ENCODE data around the gene CCDC152. TPM values are rescaled to one million over a fixed set of nuclear protein-coding genes. Genes with fewer than 3 reads are reported as not detected.

Gene CCDC152
- total RNA-seq, 1 experiment from 2014 or later = 2.9 TPM

GRCh38 chr5:42760426-42760825, 3.8 kb downstream of the CCDC152 start:
- no peak for DNase-seq
- Histone ChIP-seq H3K27me3 (ENCODE audit: control insufficient read depth, insufficient read depth, low read length) (no peaks in the 10 kb centered on the region), H3K4me3 (ENCODE audit: insufficient read depth, low read depth, low read length) (no peak overlapping the region), H3K36me3 (replicated peaks; ENCODE audit: control insufficient read depth, insufficient read depth, low read length) (no peaks in the 10 kb centered on the region; the same call in 1 of the 2 replicates)

- H3K36me3 ChIP-seq (replicated peaks; ENCODE audit: control insufficient read depth, insufficient read depth, low read length) = no peaks in the 10 kb centered on the region; the same call in 1 of the 2 replicates
- H3K4me3 ChIP-seq (ENCODE audit: insufficient read depth, low read depth, low read length) = no peak overlapping the region
- no peak for DNase-seq
- no peaks in the 10 kb centered on the region for H3K27me3 ChIP-seq (ENCODE audit: control insufficient read depth, insufficient read depth, low read length)
Measured at GRCh38 chr5:42761791-42762190, 5.2 kb downstream of the CCDC152 start.

GRCh38 chr5:42767491-42768105, 11.0 kb downstream of the CCDC152 start:
- no peaks in the 10 kb centered on the region for H3K27me3 ChIP-seq (ENCODE audit: control insufficient read depth, insufficient read depth, low read length)
- H3K4me3 ChIP-seq (ENCODE audit: insufficient read depth, low read depth, low read length) = no peak overlapping the region
- peak; percentile 10 for DNase-seq
- H3K36me3 ChIP-seq (replicated peaks; ENCODE audit: control insufficient read depth, insufficient read depth, low read length) = no peaks in the 10 kb centered on the region

GRCh38 chr5:42768106-42768504, 11.5 kb downstream of the CCDC152 start:
- Histone ChIP-seq H3K27me3 (ENCODE audit: control insufficient read depth, insufficient read depth, low read length) (no peaks in the 10 kb centered on the region), H3K4me3 (ENCODE audit: insufficient read depth, low read depth, low read length) (no peak overlapping the region), H3K36me3 (replicated peaks; ENCODE audit: control insufficient read depth, insufficient read depth, low read length) (no peaks in the 10 kb centered on the region)
- no peak for DNase-seq

GRCh38 chr5:42770003-42770402, 13.4 kb downstream of the CCDC152 start:
- Histone ChIP-seq H3K4me3 (ENCODE audit: insufficient read depth, low read depth, low read length) (no peak overlapping the region), H3K36me3 (replicated peaks; ENCODE audit: control insufficient read depth, insufficient read depth, low read length) (no peaks in the 10 kb centered on the region), H3K27me3 (ENCODE audit: control insufficient read depth, insufficient read depth, low read length) (no peaks in the 10 kb centered on the region)
- no peak for DNase-seq

GRCh38 chr5:42772265-42772993, 15.8 kb downstream of the CCDC152 start:
- no peaks in the 10 kb centered on the region for H3K27me3 ChIP-seq (ENCODE audit: control insufficient read depth, insufficient read depth, low read length)
- no peak for DNase-seq

GRCh38 chr5:42779083-42779482, 22.5 kb downstream of the CCDC152 start:
- no peak for DNase-seq
- H3K36me3 ChIP-seq (replicated peaks; ENCODE audit: control insufficient read depth, insufficient read depth, low read length) = no peaks in the 10 kb centered on the region
- no peaks in the 10 kb centered on the region for H3K27me3 ChIP-seq (ENCODE audit: control insufficient read depth, insufficient read depth, low read length)
- no peak overlapping the region for H3K4me3 ChIP-seq (ENCODE audit: insufficient read depth, low read depth, low read length)

More at GRCh38 chr5:42772265-42772993, 15.8 kb downstream of the CCDC152 start:
- no peak overlapping the region for H3K4me3 ChIP-seq (ENCODE audit: insufficient read depth, low read depth, low read length)
- no peaks in the 10 kb centered on the region for H3K36me3 ChIP-seq (replicated peaks; ENCODE audit: control insufficient read depth, insufficient read depth, low read length)

- H3K27me3 ChIP-seq (ENCODE audit: control insufficient read depth, insufficient read depth, low read length) = no peaks in the 10 kb centered on the region
- H3K36me3 ChIP-seq (replicated peaks; ENCODE audit: control insufficient read depth, insufficient read depth, low read length) = no peaks in the 10 kb centered on the region
- no peak overlapping the region for H3K4me3 ChIP-seq (ENCODE audit: insufficient read depth, low read depth, low read length)
Measured at GRCh38 chr5:42781584-42781983, 25.0 kb downstream of the CCDC152 start.

GRCh38 chr5:42784132-42784531, 27.5 kb downstream of the CCDC152 start:
- Histone ChIP-seq H3K4me3 (ENCODE audit: insufficient read depth, low read depth, low read length) (no peak overlapping the region), H3K27me3 (ENCODE audit: control insufficient read depth, insufficient read depth, low read length) (no peaks in the 10 kb centered on the region), H3K36me3 (replicated peaks; ENCODE audit: control insufficient read depth, insufficient read depth, low read length) (no peaks in the 10 kb centered on the region)
- no peak for DNase-seq

More at GRCh38 chr5:42781584-42781983, 25.0 kb downstream of the CCDC152 start:
- DNase-seq = no peak

- DNase-seq = no peak
- Histone ChIP-seq H3K27me3 (ENCODE audit: control insufficient read depth, insufficient read depth, low read length) (no peaks in the 10 kb centered on the region), H3K36me3 (replicated peaks; ENCODE audit: control insufficient read depth, insufficient read depth, low read length) (no peaks in the 10 kb centered on the region), H3K4me3 (ENCODE audit: insufficient read depth, low read depth, low read length) (no peak overlapping the region)
Measured at GRCh38 chr5:42785756-42786155, 29.1 kb downstream of the CCDC152 start.

- no peaks in the 10 kb centered on the region for H3K36me3 ChIP-seq (replicated peaks; ENCODE audit: control insufficient read depth, insufficient read depth, low read length)
- no peak overlapping the region for H3K4me3 ChIP-seq (ENCODE audit: insufficient read depth, low read depth, low read length)
- no peaks in the 10 kb centered on the region for H3K27me3 ChIP-seq (ENCODE audit: control insufficient read depth, insufficient read depth, low read length)
- no peak for DNase-seq
Measured at GRCh38 chr5:42787073-42787472, 30.5 kb downstream of the CCDC152 start.

- Histone ChIP-seq H3K4me3 (ENCODE audit: insufficient read depth, low read depth, low read length) (no peak overlapping the region), H3K36me3 (replicated peaks; ENCODE audit: control insufficient read depth, insufficient read depth, low read length) (no peaks in the 10 kb centered on the region), H3K27me3 (ENCODE audit: control insufficient read depth, insufficient read depth, low read length) (no peaks in the 10 kb centered on the region)
- DNase-seq = no peak
Measured at GRCh38 chr5:42787845-42788244, 31.2 kb downstream of the CCDC152 start.

GRCh38 chr5:42791151-42791550, 34.5 kb downstream of the CCDC152 start:
- Histone ChIP-seq H3K4me3 (ENCODE audit: insufficient read depth, low read depth, low read length) (no peak overlapping the region), H3K36me3 (replicated peaks; ENCODE audit: control insufficient read depth, insufficient read depth, low read length) (no peaks in the 10 kb centered on the region), H3K27me3 (ENCODE audit: control insufficient read depth, insufficient read depth, low read length) (no peaks in the 10 kb centered on the region)
- no peak for DNase-seq

GRCh38 chr5:42798284-42799240, 41.9 kb downstream of the CCDC152 start:
- no peaks in the 10 kb centered on the region for H3K27me3 ChIP-seq (ENCODE audit: control insufficient read depth, insufficient read depth, low read length)
- no peaks in the 10 kb centered on the region; the same call in 1 of the 2 replicates for H3K36me3 ChIP-seq (replicated peaks; ENCODE audit: control insufficient read depth, insufficient read depth, low read length)
- no peak for DNase-seq
- no peak overlapping the region for H3K4me3 ChIP-seq (ENCODE audit: insufficient read depth, low read depth, low read length)
